Inflammatory macrophage treated with lipopolysaccharide for 4 hours (primary cell): ENCODE results near the gene SCUBE1.

Experiments
- DNase-seq: peaks from one replicate; pipeline ENCODE4 v3.0.0-alpha.2; 2020

Gene SCUBE1

DNA sequence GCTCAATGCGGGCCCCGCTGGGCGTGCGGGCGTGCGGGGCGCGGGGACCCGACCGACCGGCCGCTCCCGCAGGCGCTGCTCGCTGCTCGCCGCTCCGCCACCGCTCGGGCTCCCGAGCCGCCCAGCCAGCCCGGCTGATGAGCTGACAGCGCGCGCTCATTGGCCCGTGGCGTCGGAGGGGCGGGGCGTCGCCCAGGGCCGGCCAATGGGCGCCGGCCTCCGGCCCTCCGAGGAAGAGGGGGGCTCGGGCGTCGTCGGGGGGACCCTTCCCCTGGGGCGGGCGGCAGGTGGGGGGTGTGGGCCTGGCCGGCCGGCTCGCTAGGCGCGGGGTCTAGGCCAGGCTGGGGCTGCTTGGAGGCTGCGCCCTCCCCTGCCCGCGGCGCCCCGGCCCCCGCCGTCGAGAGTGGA lies at the start of gene SCUBE1:
Gene SCUBE1 (minus strand): TSS at position 111 of the 408 bp plus-strand sequence. CDS start 111 bp downstream, outside the sequence.
- DNase-seq = peak; percentile 64

- DNase-seq = no peak
Observed at GRCh38 chr22:43392385-43392989, 49.3 kb upstream of the SCUBE1 start.

DNA sequence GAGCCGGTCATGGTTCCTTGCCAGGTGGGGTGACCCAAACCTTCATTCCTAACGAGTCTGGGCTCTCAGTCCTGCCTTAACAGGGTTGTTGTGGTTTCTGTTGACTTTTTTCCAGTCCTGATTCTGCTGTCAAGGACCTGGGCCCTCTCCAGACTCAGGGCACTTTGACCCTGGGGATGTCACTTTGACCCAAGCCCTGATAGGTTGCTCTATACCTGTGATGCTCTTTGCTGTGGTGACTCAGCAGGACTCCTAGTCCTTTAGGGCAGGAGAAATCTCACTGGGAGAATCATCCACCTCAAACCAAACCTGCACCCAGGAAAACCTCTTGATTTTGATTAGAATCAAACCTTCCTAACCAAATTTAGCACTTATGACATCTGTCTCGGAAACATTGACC lies 48.1 kb upstream of the SCUBE1 start:
- no peak for DNase-seq

DNA sequence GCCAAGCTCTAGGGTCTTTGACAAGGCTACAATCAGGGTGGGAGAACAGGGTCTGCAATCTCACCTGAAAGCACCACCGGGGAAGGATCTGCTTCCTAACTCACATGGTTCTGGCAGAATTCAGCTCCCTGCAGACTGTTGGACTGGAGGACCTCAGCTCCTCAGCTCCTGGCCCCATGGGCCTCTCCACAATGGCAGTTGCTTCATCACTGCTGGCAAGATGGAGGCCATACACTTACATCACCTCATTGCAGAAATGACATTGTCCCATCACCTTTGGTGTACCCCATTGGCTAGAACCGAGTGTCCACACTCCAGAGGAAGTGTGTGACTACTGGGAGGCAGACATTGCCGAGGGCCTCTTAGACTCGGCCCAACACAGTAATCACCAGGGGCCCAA lies 47.7 kb upstream of the SCUBE1 start:
- no peak for DNase-seq

DNA sequence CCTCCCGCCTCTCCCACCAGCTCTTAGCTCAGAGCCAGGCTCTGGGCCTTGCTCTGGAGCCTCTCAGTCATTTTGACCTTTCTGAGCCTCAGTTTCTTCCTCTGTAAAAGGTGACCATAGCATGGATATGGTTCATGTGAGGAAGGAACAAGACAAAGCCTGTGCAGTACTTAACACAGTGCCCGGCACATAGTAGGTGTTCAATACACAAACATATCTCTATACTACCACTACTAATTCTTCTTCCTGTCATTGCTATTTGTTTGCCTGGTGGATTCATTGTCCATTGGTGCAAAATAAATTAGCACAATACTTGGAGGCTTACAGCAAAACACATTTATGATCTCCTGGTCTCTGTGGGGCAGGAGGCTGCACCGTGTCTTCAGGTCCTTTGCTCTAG lies 47.0 kb upstream of the SCUBE1 start:
- DNase-seq = no peak

GRCh38 chr22:43389227-43389836 lies 46.2 kb upstream of the SCUBE1 start:
- DNase-seq = no peak

GRCh38 chr22:43388420-43388851 lies 45.3 kb upstream of the SCUBE1 start:
- peak; percentile 52 for DNase-seq

- DNase-seq = no peak
Observed at GRCh38 chr22:43387815-43388214, 44.6 kb upstream of the SCUBE1 start.

DNA sequence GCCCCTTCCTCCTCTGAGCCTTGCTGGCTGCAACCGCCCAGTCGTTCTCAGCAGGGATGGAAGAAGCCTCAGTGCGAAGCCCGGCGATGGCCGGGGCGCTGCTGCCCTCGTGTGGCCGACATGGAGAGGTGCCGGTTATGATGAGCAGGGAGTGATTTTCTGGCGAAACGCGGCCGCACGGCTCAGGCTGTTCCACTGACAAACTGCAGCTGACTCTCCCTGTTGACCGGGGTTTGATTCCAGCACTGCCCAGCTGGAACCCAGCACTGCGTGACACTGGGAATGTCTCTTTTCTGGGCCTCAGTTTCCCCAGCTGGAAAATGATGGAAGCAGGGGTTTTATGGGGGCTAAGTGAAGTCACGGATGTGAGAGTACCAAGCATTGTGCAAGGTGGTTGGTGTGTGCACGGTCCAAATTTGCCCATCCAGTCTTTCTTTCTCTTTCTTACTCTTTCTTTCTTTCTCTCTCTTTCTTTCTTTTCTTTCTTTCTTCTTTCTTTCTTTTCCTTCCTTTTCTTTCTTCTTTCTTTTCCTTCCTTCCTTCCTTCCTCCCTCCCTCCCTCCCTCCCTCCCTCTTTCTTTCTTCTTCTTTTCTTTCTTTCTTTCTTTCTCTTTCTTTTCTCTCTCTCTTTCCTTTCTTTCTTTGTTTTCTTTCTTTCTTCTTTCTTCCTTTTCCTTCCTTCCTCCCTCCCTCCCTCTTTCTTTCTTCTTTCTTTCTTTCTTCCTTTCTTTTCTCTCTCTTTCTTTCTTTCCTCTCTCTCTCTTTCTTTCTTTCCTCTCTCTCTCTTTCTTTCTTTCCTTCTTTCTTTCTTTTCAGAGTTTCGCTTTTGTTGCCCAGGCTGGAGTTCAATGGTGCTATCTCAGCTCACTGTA lies 42.8 kb upstream of the SCUBE1 start:
- DNase-seq = peak; percentile 68

GRCh38 chr22:43384863-43385262 lies 41.7 kb upstream of the SCUBE1 start:
- DNase-seq = no peak

DNA sequence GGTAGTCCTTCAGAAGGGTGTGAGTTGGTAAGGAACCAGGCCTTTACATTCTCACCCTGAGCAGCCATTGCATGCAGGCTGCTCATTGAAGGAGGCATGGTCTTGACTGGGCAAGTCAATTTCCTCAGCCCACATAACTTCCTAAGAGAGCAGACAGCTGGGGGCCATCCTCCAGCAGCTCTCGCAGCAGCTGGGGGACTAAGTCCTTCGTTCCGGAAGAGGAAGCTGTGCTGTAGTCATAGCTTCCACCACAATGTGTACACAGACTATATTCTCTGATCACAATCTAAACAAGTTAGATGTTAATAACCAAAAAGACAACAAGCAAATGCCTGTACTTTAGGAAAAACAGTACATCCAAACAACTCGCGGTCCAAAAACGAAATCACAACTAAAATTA lies 38.5 kb upstream of the SCUBE1 start:
- peak; percentile 6 for DNase-seq

DNA sequence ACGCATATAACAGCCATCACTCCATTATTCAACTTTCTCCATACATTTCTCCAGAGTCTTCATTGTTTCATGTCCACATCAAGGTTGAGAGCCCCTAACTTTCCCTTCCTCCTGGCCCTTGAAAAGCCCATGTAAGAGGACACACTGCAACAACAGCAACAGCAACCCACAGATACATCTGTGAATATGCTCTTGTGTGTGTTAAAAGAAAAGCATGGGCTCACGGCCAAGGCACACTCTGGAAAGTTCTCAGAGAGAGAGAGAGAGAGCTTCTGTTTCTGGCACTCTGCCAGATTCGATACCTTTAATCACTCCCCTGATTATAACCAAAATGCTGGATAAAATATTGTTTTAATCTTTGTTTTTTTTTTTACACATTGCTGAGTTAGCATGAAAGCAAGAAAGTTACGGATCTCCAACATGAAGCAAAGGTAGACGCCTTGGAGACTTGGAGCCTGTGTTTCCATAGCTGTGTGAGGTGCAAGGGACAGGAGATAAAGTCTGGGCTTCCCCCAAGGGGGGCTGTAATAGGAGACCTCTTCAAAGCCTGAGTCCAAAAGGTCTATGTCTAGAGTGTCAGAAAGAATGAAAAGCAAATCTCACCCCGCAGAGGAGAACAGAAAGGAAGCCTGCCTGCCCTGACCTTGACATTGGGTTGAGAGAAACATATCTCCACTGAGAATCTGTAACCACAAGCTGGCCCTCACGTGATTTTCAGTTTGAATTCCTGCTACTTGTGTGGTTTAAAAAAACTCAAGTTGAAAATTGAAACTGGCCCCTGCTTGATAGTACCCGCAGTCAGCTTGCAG lies 34.9 kb upstream of the SCUBE1 start:
- DNase-seq = peak; percentile 23

DNA sequence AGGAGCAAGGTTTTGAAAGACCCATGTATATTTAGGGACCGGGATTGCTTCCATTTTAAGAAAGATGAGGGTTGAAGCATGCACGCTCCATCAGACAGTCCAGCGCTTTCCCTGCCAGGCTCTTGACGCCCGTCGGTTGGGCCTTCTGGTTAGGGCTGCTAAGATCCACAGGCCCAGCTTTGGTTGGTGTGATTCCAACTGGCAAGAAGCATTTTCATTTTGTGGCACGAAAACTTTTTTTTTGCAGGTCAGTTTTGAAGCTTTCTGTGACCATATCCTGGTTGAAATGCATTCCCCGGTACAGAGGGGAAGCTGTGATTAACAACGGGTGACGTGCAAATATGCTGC lies 34.4 kb upstream of the SCUBE1 start:
- DNase-seq = no peak

DNA sequence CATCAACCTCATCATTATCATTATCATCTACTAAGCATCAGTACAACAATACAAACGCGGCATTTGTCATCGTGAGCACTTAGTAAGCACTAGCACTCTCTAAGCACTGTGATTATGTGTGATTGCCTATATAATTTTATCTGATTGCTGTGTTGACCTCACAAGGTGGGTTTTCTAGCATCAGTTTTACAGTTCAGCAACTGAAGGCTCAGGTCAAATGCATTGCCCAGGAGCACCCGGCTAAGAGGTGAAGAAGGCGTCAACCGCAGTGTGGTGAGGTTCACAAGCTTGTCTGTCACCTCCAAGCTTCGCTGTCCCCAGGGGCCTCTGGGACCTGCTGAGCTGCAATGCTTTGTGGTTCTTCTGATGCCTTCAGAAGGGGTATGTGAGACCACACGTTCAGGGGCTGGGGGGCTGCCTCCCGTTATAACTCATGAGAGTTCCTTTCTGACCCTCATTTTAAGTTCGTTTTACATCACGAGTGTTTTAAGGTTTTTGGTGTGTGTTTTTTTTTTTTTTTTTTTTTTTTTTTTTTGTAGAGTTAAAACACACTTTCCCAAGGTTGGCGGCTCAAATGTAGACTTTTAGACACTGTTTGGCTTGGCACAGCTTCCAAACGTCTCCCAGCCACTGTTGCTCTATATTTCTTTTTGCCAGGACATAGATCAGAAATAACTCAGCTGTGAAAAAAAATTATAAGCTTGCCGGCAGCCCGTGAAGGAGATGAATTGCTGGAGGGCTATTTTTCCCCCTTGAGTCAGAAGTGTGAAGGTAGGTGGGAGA lies 33.8 kb upstream of the SCUBE1 start:
- no peak for DNase-seq

- no peak for DNase-seq
Observed at GRCh38 chr22:43375951-43376455, 32.8 kb upstream of the SCUBE1 start.

DNA sequence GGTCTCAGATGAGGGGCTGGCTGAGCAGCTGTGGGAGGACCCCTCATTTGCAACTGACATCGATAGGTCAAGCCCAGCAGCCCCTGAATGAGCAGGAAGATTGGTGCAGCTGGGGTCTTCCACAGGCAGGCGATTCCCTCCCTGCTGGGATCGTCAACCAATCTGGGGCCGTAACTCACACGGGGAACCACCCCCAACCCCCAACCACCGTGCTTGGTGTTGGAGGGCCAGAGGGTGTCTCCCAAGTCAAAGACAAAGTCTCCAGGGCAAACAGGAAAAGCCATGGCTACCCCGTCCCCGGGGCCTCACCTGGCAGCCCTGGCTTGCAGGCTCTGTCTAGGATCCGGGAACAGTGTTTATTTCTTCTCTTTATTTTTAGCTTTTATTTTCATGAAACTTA lies 26.9 kb upstream of the SCUBE1 start:
- DNase-seq = no peak

DNA sequence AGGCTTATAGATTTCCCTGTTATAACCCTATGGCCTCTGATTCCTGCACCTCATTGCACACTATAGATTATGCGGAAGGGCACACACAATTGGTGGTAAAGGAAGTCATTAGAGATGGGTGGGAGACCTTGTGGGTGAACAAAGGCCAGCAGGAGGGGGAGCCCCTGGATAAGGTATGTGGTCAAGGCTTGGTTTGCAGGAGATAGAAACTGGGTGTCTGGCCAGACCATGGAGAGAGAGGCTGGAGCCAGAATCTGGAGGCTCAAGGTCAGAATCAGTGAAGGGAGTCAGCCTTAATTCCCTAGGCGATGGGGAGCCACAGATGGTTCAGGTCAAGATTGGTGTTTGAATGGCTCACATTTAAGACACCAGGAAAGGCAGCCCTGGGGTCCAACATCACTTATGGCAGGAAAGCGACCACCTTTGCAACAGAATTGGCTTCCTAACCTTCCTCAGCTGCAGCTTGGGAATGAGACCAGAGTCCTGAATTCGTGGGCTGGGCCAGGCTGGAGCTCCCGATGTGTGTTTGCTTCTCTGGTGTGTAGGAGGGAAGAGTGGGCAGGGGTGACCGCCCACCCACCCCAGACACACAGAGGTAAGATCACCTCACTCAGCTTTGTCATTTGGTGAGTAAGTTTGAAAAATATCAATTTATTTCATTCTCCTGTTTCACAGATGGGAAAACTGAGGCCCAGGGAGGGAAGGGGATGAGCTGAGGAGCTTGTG lies 22.7 kb upstream of the SCUBE1 start:
- DNase-seq = no peak

- DNase-seq = no peak
Observed at GRCh38 chr22:43364169-43364435, 20.9 kb upstream of the SCUBE1 start.

GRCh38 chr22:43363315-43364168 lies 20.4 kb upstream of the SCUBE1 start:
- DNase-seq = no peak

DNA sequence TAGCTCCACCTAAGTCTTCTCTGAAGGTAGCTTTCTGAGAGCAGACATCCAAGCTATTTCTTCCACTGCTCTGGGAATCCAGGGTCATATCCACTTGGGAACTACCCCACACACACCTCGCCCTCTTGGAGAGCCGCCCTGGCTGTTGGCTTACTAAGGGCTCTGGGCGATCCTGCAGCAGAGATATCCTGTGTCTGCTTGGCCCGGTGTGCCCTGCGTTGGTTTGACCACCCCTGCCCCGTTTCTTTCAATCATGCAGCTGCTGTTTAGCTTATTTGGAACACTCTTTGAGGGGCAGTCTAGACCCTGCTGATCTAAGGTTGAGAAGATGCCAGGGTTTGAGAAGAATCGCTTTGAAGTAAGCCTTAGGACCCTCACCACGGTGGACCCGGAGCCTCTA lies 17.4 kb upstream of the SCUBE1 start:
- no peak for DNase-seq

DNA sequence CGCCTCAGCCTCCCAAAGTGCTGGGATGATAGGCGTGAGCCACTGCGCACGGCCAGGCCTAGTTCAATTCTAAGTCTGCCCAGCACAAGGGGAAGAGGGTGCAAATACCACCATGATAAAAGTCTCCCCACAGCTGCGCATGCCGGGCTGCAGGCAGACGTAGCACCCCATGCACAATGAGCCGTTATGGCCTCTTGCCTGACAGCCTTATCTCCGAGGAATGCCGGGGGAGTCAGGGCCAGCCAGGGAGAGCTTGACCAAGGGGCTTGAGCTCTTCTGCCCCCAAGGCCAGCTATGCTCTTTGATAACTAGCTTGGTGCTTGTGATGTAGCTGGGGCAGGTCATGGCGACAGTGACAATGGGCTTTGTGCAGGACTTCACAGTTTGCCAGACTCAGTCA lies 13.7 kb upstream of the SCUBE1 start:
- no peak for DNase-seq
